SK-N-MC (cell line): Measurements from ENCODE around the gene B4GALNT1.

ENCODE experiments used
- EZH2 ChIP-seq: fragments of 200-600 bp; sonication (generic); IDR thresholded peaks from one replicate; pipeline ENCODE4 v1.6.1; 2017; ENCODE audit warnings: antibody characterized with exemption
- FOXP2 ChIP-seq: optimal IDR thresholded peaks from 2 replicates; pipeline ENCODE3; 2011; ENCODE audit warnings: mild to moderate bottlenecking, moderate library complexity; ENCODE audit not compliant: insufficient read depth; ENCODE audit errors: extremely low read length, control extremely low read depth
- POLR2AphosphoS5 ChIP-seq: IDR thresholded peaks from 2 replicates; pipeline ENCODE4 v1.6.1; 2012; ENCODE audit warnings: mild to moderate bottlenecking, low read depth, low read length, borderline replicate concordance

GRCh38 chr12:57629897-57630471, 3.0 kb downstream of the B4GALNT1 start:
- TF ChIP-seq FOXP2: no peak
- no peak for TF ChIP-seq EZH2
- TF ChIP-seq POLR2AphosphoS5: no peak
